ENCODE data around the gene OLFM1. TPM values are rescaled to one million over a fixed set of nuclear protein-coding genes. Genes with fewer than 3 reads are reported as not detected.

Gene OLFM1
- total and polyA plus RNA-seq, 9 of the 15 experiments (the other 6 are each of a cell fraction or from before 2014, with no cell fraction given) = not detected

DNA sequence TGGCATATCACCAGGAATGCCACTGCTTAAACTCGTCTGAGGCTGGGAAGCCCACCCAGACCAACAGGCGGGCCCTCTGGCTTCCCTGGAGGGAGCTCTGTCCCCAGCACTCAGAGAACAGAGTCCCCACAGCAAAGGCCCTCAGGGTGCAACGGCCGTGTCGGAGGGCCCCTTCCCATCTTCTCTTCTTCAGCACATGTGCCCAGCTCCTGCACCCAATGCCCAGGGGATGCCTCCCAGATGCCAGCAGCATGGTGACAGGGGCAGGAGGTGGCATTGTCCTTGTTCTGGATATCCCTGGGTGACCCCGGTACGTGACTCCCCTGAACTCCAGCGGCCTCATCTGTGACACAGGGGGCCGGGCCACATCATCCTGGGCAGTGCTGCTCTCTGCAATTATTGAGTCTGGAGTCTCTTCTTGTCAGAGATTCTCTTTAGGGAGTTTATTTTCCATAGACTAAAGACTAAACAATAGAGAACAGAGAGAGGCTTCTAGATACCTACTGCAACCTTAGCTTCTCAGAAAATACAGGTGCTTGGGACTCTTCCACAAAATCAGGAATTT lies 13.6 kb upstream of the OLFM1 start:
- Histone ChIP-seq H3K4me1 (replicated peaks in 1 of 2; ENCODE audit: control insufficient read depth in 2 of 2, insufficient read depth in 2 of 2, low read length in 2 of 2) (no peaks in the 10 kb centered on the region), H3K4me3 (no peak overlapping the region), H2AFZ (ENCODE audit: low read depth, low read length) (no peak overlapping the region), H3K36me3 (ENCODE audit: control insufficient read depth, insufficient read depth, low read length) (no peaks in the 10 kb centered on the region), H3K79me2 (ENCODE audit: control insufficient read depth, insufficient read depth, low read length) (no peaks in the 10 kb centered on the region), H4K20me1 (replicated peaks; ENCODE audit: control insufficient read depth, insufficient read depth, low read length) (peaks cover 20% of the 10 kb centered on the region; the same call in 1 of the 2 replicates), H3K27ac (ENCODE audit: extremely low read depth, low read depth, low read length) (no peak overlapping the region), H3K4me2 (ENCODE audit: insufficient read depth, low read length) (no peak overlapping the region), H3K9me1 (ENCODE audit: control insufficient read depth, insufficient read depth, low read length) (no peaks in the 10 kb centered on the region), H3K9ac (ENCODE audit: insufficient read depth in 1 of 2, low read depth in 2 of 2, low read length in 2 of 2) (no peak overlapping the region), H3K27me3 (ENCODE audit: control insufficient read depth in 2 of 2, insufficient read depth in 2 of 2, low read length in 2 of 2) (peaks cover 2 to 34% of the 10 kb centered on the region in 2 experiments; a peak in 3 of 5 replicates), H3K9me3 (replicated peaks; ENCODE audit: control insufficient read depth, insufficient read depth, low read depth, low read length) (no peaks in the 10 kb centered on the region)
- ChIA-PET CTCF (ENCODE audit: low intra/inter-chr PET ratio) (no interaction called here), POLR2A (no interaction called here)
- FAIRE-seq (no peak), ATAC-seq (no peak), DNase-seq (ENCODE audit: extremely low read depth in 1 of 4, low spot score in 3 of 4) (no peak)
- intact Hi-C loops (cut with micrococcal nuclease) (no loop called here), in situ Hi-C loops (cut with MboI) (no loop called here)
- WGBS (ENCODE audit: insufficient coverage, low coverage, missing lambda C conversion rate) = 4% methylated on average over 9 of the region's 9 CpGs
- BruUV-seq (replicated peaks) = no TSS peak
- no peak for TF ChIP-seq RCOR1 (IDR thresholded peaks at IDR 0.05; ENCODE audit: borderline replicate concordance in 1 of 2, low read depth in 2 of 2, low read length in 2 of 2)
- TF ChIP-seq ZBTB17 (CRISPR knock-in tag; IDR thresholded peaks at IDR 0.05) = no peak
- no peak for TF ChIP-seq STAT5A (IDR thresholded peaks at IDR 0.05; ENCODE audit: borderline replicate concordance, low read length)
- TF ChIP-seq, protein P1, sequence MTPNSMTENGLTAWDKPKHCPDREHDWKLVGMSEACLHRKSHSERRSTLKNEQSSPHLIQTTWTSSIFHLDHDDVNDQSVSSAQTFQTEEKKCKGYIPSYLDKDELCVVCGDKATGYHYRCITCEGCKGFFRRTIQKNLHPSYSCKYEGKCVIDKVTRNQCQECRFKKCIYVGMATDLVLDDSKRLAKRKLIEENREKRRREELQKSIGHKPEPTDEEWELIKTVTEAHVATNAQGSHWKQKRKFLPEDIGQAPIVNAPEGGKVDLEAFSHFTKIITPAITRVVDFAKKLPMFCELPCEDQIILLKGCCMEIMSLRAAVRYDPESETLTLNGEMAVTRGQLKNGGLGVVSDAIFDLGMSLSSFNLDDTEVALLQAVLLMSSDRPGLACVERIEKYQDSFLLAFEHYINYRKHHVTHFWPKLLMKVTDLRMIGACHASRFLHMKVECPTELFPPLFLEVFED (CRISPR knock-in tag; conservative IDR thresholded peaks at IDR 0.05) = no peak
- TF ChIP-seq ZC3H4 (CRISPR knock-in tag; IDR thresholded peaks at IDR 0.05; ENCODE audit: borderline replicate concordance) = no peak
- TF ChIP-seq, protein P2, sequence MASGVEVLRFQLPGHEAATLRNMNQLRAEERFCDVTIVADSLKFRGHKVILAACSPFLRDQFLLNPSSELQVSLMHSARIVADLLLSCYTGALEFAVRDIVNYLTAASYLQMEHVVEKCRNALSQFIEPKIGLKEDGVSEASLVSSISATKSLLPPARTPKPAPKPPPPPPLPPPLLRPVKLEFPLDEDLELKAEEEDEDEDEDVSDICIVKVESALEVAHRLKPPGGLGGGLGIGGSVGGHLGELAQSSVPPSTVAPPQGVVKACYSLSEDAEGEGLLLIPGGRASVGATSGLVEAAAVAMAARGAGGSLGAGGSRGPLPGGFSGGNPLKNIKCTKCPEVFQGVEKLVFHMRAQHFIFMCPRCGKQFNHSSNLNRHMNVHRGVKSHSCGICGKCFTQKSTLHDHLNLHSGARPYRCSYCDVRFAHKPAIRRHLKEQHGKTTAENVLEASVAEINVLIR (CRISPR knock-in tag; IDR thresholded peaks at IDR 0.05) = no peak
- TF ChIP-seq JUNB (CRISPR knock-in tag; conservative IDR thresholded peaks at IDR 0.05) = no peak
- TF ChIP-seq, protein P3, sequence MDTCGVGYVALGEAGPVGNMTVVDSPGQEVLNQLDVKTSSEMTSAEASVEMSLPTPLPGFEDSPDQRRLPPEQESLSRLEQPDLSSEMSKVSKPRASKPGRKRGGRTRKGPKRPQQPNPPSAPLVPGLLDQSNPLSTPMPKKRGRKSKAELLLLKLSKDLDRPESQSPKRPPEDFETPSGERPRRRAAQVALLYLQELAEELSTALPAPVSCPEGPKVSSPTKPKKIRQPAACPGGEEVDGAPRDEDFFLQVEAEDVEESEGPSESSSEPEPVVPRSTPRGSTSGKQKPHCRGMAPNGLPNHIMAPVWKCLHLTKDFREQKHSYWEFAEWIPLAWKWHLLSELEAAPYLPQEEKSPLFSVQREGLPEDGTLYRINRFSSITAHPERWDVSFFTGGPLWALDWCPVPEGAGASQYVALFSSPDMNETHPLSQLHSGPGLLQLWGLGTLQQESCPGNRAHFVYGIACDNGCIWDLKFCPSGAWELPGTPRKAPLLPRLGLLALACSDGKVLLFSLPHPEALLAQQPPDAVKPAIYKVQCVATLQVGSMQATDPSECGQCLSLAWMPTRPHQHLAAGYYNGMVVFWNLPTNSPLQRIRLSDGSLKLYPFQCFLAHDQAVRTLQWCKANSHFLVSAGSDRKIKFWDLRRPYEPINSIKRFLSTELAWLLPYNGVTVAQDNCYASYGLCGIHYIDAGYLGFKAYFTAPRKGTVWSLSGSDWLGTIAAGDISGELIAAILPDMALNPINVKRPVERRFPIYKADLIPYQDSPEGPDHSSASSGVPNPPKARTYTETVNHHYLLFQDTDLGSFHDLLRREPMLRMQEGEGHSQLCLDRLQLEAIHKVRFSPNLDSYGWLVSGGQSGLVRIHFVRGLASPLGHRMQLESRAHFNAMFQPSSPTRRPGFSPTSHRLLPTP (IDR thresholded peaks at IDR 0.05; ENCODE audit: borderline replicate concordance, extremely low read depth, insufficient read length) = no peak
- TF ChIP-seq, protein P4, sequence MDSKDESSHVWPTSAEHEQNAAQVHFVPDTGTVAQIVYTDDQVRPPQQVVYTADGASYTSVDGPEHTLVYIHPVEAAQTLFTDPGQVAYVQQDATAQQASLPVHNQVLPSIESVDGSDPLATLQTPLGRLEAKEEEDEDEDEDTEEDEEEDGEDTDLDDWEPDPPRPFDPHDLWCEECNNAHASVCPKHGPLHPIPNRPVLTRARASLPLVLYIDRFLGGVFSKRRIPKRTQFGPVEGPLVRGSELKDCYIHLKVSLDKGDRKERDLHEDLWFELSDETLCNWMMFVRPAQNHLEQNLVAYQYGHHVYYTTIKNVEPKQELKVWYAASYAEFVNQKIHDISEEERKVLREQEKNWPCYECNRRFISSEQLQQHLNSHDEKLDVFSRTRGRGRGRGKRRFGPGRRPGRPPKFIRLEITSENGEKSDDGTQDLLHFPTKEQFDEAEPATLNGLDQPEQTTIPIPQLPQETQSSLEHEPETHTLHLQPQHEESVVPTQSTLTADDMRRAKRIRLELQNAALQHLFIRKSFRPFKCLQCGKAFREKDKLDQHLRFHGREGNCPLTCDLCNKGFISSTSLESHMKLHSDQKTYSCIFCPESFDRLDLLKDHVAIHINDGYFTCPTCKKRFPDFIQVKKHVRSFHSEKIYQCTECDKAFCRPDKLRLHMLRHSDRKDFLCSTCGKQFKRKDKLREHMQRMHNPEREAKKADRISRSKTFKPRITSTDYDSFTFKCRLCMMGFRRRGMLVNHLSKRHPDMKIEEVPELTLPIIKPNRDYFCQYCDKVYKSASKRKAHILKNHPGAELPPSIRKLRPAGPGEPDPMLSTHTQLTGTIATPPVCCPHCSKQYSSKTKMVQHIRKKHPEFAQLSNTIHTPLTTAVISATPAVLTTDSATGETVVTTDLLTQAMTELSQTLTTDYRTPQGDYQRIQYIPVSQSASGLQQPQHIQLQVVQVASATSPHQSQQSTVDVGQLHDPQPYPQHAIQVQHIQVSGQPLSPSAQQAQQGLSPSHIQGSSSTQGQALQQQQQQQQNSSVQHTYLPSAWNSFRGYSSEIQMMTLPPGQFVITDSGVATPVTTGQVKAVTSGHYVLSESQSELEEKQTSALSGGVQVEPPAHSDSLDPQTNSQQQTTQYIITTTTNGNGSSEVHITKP (IDR thresholded peaks at IDR 0.05; ENCODE audit: partially characterized antibody) = no peak
- no peak for TF ChIP-seq ZNF707 (CRISPR knock-in tag; conservative IDR thresholded peaks at IDR 0.05)
- no peak for TF ChIP-seq MEIS2 (IDR thresholded peaks at IDR 0.05; ENCODE audit: partially characterized antibody)
- no peak for TF ChIP-seq DACH1 (IDR thresholded peaks at IDR 0.05; ENCODE audit: partially characterized antibody)
- no peak for TF ChIP-seq XRCC5 (IDR thresholded peaks at IDR 0.05; ENCODE audit: low read depth, low read length)

All from K562 (cell line).